HG02943 (cell line): ENCODE data around the gene EIF6.
"Not testable (repeated sequence)": the region's sequence is repeated elsewhere in the genome, so short reads cannot be mapped to it uniquely, and the experiment has no call there.

Experiments
- ATAC-seq: cut with Tn5 transposase; IDR thresholded peaks from one replicate; pipeline ENCODE4 v1.9.1; 2021; ENCODE audit warnings: mild to moderate bottlenecking, low read depth, moderate library complexity; ENCODE audit not compliant: unreplicated experiment

The EIF6 gene

GRCh38 chr20:35263532-35264341, 20.8 kb downstream of the EIF6 start:
- no peak for ATAC-seq

GRCh38 chr20:35262731-35263531, 21.6 kb downstream of the EIF6 start:
- not testable (repeated sequence) for ATAC-seq

GRCh38 chr20:35262321-35262720, 22.3 kb downstream of the EIF6 start:
- not testable (repeated sequence) for ATAC-seq

GRCh38 chr20:35260426-35260825, 24.1 kb downstream of the EIF6 start:
- no peak for ATAC-seq

GRCh38 chr20:35257175-35257909, 27.2 kb downstream of the EIF6 start:
- ATAC-seq: no peak

- no peak for ATAC-seq
Measured at GRCh38 chr20:35254448-35254999, 30.0 kb downstream of the EIF6 start.

- no peak for ATAC-seq
Measured at GRCh38 chr20:35253010-35253409, 31.6 kb downstream of the EIF6 start.

GRCh38 chr20:35252598-35252997, 32.0 kb downstream of the EIF6 start:
- not testable (repeated sequence) for ATAC-seq

- no peak for ATAC-seq
Measured at GRCh38 chr20:35252037-35252461, 32.5 kb downstream of the EIF6 start.

- ATAC-seq: no peak
Measured at GRCh38 chr20:35251613-35251940, 33.0 kb downstream of the EIF6 start.

- ATAC-seq: no peak
Measured at GRCh38 chr20:35248641-35249475, 35.7 kb downstream of the EIF6 start.

GRCh38 chr20:35246723-35247122, 37.8 kb downstream of the EIF6 start:
- no peak for ATAC-seq

GRCh38 chr20:35243986-35244385, 40.6 kb downstream of the EIF6 start:
- no peak for ATAC-seq

- ATAC-seq: no peak
Measured at GRCh38 chr20:35243317-35243716, 41.3 kb downstream of the EIF6 start.

GRCh38 chr20:35240811-35241293, 43.7 kb downstream of the EIF6 start:
- no peak for ATAC-seq

GRCh38 chr20:35240083-35240810, 44.3 kb downstream of the EIF6 start:
- ATAC-seq: no peak

GRCh38 chr20:35238735-35239134, 45.8 kb downstream of the EIF6 start:
- ATAC-seq: no peak

GRCh38 chr20:35238170-35238569, 46.4 kb downstream of the EIF6 start:
- ATAC-seq: no peak

GRCh38 chr20:35237486-35237885, 47.1 kb downstream of the EIF6 start:
- no peak for ATAC-seq
